GM23248 (cell line): ENCODE data around the gene CD19.

ENCODE experiments used
- EZH2 ChIP-seq: fragments of 200-600 bp; sonication (generic); IDR thresholded peaks from 2 replicates; pipeline ENCODE4 v1.6.1; 2018; ENCODE audit warnings: antibody characterized with exemption, mild to moderate bottlenecking; ENCODE audit not compliant: insufficient read depth, poor library complexity, severe bottlenecking
- EZH2phosphoT487 ChIP-seq: fragments of 200-600 bp; sonication (generic); IDR thresholded peaks from 2 replicates; pipeline ENCODE4 v1.6.1; 2018; ENCODE audit warnings: antibody characterized with exemption, moderate library complexity, mild to moderate bottlenecking, low read depth; ENCODE audit not compliant: insufficient read depth

GRCh38 chr16:28974007-28974436 is 42.3 kb downstream of the CD19 start:
- TF ChIP-seq EZH2phosphoT487, result no peak
- TF ChIP-seq EZH2, result no peak
